Astrocyte of the cerebellum (primary cell): Measurements from ENCODE around the gene SLC1A5.
"Not testable (repeated sequence)": the region's sequence is repeated elsewhere in the genome, so short reads cannot be mapped to it uniquely, and the experiment has no call there.

Source experiments
- DNase-seq: peaks from one replicate; pipeline ENCODE4 v3.0.0-alpha.2; 2011; ENCODE audit warnings: low read depth
- H3K4me3 ChIP-seq: 2 replicates; pipeline ENCODE4 v1.5.1; 2011; ENCODE audit warnings: mild to moderate bottlenecking, low read depth, low read length, moderate library complexity
- in situ Hi-C: cut with HindIII; loops from 2 replicates; pipeline ENCODE4 v1.10.0; 2017; ENCODE audit warnings: low sequenced_read_pairs
- TF ChIP-seq, protein P1 (sequence below): IDR thresholded peaks from 2 replicates; pipeline ENCODE4 v1.5.1; 2012; ENCODE audit warnings: low read length, low read depth, moderate library complexity, mild to moderate bottlenecking; ENCODE audit errors: missing control alignments

Gene SLC1A5

DNA sequence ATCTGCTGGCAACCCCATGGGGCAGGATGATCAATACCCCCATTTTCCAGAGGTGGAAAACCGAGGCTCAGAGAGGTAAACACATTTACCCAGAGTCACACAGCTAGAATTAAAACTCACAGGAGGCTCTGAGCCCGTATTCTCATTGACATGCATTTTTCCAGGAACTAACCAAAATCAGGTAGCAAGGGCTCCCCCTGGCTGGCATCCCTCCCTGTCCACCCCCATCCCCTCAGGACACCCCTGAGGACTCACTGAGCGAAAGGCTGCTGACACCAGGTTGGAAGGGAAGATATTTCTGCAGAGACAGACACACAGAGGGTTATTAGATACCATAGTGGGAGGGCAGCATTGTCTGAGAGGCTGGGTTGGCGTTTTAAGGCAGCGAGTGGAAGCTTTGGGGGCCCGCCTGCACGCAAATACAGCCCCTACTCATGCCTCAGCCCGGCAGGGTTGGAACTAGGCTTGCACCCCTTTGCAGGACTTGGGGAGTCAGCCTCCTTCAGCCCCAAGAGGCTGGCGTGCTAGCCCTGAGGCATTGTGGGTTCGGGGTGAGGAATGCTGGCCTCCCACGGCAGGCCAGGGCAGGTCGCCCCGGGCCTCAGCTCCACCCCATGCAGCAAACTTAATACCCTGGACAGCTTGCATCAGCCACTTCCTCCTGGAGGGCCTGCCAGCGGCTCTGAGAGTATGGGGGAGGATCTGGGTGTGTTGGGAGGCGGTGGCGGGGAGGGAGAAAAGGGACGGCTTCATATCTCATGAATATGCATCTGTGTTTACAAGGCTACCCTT, 3.9 kb downstream of the SLC1A5 start:
- peak overlapping the region; percentile 22 for H3K4me3 ChIP-seq
- DNase-seq, result no peak
- in situ Hi-C loops, result loop anchor here (5.0 kb wide), 1 partner anchor 43 kb away; no protein-coding TSS in a partner anchor
- TF ChIP-seq, protein P1, sequence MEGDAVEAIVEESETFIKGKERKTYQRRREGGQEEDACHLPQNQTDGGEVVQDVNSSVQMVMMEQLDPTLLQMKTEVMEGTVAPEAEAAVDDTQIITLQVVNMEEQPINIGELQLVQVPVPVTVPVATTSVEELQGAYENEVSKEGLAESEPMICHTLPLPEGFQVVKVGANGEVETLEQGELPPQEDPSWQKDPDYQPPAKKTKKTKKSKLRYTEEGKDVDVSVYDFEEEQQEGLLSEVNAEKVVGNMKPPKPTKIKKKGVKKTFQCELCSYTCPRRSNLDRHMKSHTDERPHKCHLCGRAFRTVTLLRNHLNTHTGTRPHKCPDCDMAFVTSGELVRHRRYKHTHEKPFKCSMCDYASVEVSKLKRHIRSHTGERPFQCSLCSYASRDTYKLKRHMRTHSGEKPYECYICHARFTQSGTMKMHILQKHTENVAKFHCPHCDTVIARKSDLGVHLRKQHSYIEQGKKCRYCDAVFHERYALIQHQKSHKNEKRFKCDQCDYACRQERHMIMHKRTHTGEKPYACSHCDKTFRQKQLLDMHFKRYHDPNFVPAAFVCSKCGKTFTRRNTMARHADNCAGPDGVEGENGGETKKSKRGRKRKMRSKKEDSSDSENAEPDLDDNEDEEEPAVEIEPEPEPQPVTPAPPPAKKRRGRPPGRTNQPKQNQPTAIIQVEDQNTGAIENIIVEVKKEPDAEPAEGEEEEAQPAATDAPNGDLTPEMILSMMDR, result peak; percentile 54

DNA sequence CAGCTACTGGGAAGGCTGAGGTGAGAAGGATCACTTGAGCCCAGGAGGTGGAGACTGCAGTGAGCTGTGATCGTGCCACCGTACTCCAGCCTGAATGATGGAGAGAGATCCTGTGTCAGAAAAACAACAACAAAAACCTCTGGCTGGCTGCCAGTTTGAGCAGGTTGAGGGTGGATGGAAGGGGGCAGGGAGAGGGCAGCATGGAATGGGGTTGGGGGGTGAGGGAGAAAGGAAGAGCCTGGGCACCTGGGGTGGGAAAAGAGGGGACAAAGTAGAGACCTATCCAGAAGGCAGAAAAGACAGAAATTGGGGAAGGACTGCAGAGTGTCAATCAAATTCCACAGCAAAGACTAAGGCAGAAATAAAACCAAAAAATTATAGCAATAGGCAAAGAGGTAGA, 4.7 kb downstream of the SLC1A5 start:
- no peak for DNase-seq
- no peak overlapping the region for H3K4me3 ChIP-seq
- in situ Hi-C loops, result no loop called here
- TF ChIP-seq, protein P1, result no peak

DNA sequence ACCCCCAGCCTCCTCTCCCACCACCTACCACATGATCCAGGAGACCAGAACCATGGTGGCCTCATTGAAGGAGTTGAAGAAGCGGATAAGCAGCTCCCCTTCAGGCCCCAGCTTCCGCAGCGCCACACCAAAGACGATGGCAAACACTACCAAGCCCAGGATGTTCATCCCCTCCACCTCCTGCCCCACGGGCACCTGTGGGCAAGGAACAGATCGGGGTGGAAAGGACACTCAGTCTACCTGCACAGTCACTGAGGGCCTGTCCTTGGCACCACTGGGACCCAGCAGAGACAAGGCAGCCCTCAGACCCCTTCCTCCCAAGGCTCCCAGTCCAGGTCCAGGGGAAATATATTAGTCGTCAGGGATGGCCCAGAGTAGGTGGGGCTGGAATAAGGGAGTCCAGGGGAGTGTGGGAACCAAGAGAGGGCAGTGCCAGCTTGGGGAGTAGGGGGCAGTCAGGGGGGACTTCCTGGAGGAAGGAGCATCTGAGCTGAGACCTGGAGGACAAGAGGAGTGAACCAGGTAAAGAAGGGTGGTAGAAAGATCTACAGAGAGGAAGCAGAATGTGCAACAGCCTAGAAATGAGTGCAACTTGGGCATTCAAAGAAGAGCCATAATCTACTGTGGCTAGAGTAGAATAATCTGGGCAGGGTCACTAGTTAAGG, 5.9 kb downstream of the SLC1A5 start:
- in situ Hi-C loops, result no loop called here
- TF ChIP-seq, protein P1, result no peak
- H3K4me3 ChIP-seq, result no peak overlapping the region
- no peak for DNase-seq

DNA sequence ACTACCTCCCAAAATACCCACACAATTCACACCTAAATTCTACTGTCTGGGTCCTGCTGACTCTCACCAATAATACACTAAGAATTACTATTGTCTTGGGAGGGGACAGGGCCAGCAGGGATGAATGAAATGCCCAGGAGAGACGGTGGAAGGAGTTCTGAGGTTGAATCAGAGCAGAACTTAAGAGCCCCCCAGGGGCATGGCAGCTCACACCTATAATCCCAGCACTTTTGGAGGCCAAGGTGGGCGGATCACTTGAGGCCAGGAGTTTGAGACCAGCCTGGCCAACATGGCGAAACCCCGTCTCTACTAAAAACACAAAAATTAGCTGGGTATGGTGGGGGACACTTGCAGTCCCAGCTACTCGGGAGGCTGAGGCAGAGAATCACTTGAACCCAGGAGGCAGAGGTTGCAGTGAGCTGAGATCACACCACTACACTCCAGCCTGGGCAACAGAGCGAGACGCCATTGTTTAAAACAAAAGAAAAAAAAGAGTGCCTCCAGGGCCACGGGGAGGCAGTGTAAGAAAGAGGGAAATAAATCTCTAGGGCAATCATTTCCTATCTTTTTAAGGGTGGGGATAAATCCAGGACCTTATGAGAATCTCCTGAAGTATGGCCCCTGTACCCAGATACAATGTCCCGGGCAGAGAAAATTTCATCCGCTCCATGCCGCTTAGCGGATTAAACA, 10.3 kb downstream of the SLC1A5 start:
- in situ Hi-C loops, H3K4me3 ChIP-seq, DNase-seq: not testable (repeated sequence)

DNA sequence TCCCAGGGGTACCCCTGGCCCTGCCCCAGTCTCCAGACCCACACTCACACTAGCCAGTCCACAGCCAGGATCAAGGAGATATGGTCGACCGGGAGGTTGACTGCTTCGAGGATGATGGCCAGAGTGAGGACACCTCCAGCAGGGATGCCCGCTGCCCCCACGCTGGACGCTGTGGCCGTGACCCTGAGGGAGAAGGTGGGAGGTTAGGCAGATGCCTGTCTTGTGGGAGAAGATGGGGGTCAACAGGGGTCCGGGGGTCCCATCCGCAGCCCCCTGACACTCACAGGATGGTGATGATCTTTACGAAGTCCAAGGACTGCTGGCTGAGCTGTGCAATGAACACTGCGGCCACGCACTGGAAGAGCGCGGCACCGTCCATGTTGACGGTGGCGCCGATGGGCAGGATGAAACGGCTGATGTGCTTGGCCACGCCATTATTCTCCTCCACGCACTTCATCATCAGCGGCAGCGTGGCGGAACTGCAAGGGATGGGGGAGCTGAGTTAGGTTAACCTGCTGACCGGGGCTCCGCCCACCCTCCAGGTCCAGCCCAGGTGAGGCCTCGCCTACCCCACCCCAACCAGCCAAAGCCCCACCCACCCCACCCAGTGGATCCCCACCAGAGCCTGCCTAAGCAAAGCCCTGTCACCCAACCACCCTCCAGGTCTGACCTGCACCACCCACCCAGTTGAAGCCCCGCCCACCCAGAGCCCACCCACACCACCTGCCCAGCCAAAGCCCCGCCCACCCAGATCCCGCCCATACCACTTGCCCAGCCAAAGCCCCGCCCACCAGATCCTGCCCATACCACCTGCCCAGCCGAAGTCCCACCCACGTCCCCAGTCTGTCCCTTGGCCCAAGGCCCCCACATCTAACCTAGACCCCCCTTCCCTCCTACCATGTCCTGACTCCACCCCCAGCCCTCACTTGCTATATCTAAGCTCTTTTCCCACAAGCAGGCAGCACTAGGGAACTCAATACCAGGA, 11.2 kb downstream of the SLC1A5 start:
- in situ Hi-C loops, result no loop called here
- DNase-seq, result no peak
- no peak overlapping the region for H3K4me3 ChIP-seq
- TF ChIP-seq, protein P1, result no peak

DNA sequence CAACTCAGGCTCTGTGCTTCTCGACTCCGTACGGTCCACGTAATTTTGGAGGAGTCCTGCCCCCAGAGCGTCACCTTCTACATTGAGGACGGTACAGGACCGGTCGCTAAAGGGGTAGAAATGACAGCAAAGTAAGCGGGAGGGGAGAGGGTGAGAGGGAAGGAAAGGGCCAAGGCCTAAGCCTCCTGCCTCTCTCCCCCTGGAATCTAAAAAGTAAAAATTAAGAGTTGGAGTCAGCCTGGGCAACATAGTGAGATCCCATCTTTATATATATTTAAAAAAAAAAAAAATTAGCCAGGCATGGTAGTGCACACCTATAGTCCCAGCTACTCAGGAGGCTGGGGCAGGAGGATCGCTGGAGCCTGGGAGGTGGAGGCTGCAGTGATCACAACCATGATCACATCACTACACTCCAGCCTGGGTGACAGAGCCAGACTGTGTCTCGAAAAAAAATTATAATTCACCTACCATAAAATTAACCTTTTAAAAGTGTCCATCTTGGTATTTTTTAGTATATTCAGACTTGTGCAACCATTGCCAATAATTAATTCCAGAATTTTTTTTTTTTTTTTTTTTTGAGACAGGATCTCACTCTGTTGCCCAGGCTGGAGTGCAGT, 12.6 kb downstream of the SLC1A5 start:
- H3K4me3 ChIP-seq, result no peak overlapping the region

More for the DNA sequence above, 12.6 kb downstream of the SLC1A5 start:
- DNase-seq, result no peak
- in situ Hi-C loops, result no loop called here
- TF ChIP-seq, protein P1, result no peak
